Sigmoid colon (tissue), 7 donors: ENCODE measurements around the gene SPG7. TPM values are rescaled to one million over a fixed set of nuclear protein-coding genes. Genes with fewer than 3 reads are reported as not detected.

ENCODE experiments used
- DNase-seq: peaks from one replicate; pipeline ENCODE4 v3.0.0-alpha.2; 2019
- H3K27ac ChIP-seq, 4 donors: fragments of 200-600 bp; sonication (generic); one replicate each; pipeline ENCODE4 v1.5.1; 2016 to 2019; ENCODE audit warnings: mild to moderate bottlenecking in 1 of 4
- H3K27me3 ChIP-seq, 3 donors: fragments of 200-600 bp; sonication (generic); one replicate each; pipeline ENCODE4 v1.5.1; 2019; ENCODE audit warnings: mild to moderate bottlenecking in 1 of 3
- H3K36me3 ChIP-seq, 4 donors: fragments of 200-600 bp; sonication (generic); one replicate each; pipeline ENCODE4 v1.5.1; 2016 to 2019
- H3K4me1 ChIP-seq, 4 donors: fragments of 200-600 bp; sonication (generic); one replicate each; pipeline ENCODE4 v1.5.1; 2017 to 2019
- H3K4me3 ChIP-seq, 4 donors: fragments of 200-600 bp; sonication (generic); one replicate each; pipeline ENCODE4 v1.5.1; 2017 to 2019; ENCODE audit warnings: mild to moderate bottlenecking in 2 of 4, moderate library complexity in 1 of 4
- H3K9me3 ChIP-seq, 4 donors: fragments of 200-600 bp in 3 of 4; sonication (generic) in 3 of 4; one replicate each; pipeline versions ENCODE4 v1.5.1 to v1.6.1; 2013 to 2019
- CTCF ChIP-seq, 4 experiments: fragments of 450-650 bp in 3 of 4; fragments of 200-600 bp in 1 of 4; IDR thresholded peaks; one replicate each; pipeline ENCODE4 v1.5.1; 2016 to 2019; ENCODE audit warnings: antibody characterized with exemption in 4 of 4, mild to moderate bottlenecking in 3 of 4, moderate library complexity in 2 of 4
- EP300 ChIP-seq, 4 donors: sonication (generic); formaldehyde crosslinking; IDR thresholded peaks; one replicate each; pipeline ENCODE4 v1.6.1; 2017; ENCODE audit warnings: antibody characterized with exemption in 4 of 4
- POLR2A ChIP-seq, 2 donors: fragments of 450-650 bp; IDR thresholded peaks; one replicate each; pipeline ENCODE4 v1.6.1; 2016; ENCODE audit warnings: antibody characterized with exemption in 2 of 2, mild to moderate bottlenecking in 2 of 2, moderate library complexity in 2 of 2
- POLR2AphosphoS5 ChIP-seq, 4 donors: sonication (generic); formaldehyde crosslinking; IDR thresholded peaks; one replicate each; pipeline ENCODE4 v1.6.1; 2017; ENCODE audit warnings: antibody characterized with exemption in 4 of 4
- WGBS, 2 donors: extraction: QIAGEN DNeasy Blood & Tissue Kit; methylation state at CpG; one replicate each; pipeline ENCODE4 v1.1.7; 2013; 5-methylcytosine and 5-hydroxymethylcytosine counted together
- intact Hi-C: fragments of 100-400 bp; cut with DNase I; formaldehyde crosslinking; loops from one replicate; pipeline ENCODE4 v1.15.1; 2023
- polyA plus RNA-seq, 3 donors: library from polyadenylated mRNA; stranded (reverse); fragments of 200-250 nt; gene quantifications; one replicate each; pipeline ENCODE4 v1.2.3, GENCODE V29; 2013
- total RNA-seq, 4 donors: library from RNA; depleted of rRNA; stranded (reverse); fragments of >200 nt; gene quantifications; one replicate each; pipeline ENCODE4 v1.1.0, GENCODE V29; 2016
- donor health status: healthy with polysubstance abuse.
- donor health status: Bipolar disorder and iron deficiency.
- donor health status: healthy.

The SPG7 gene
- total and polyA plus RNA-seq, 7 donors, result 27.7 to 211 (median 75.3) TPM

- Histone ChIP-seq H3K4me1 (no peaks in the 10 kb centered on the region), H3K36me3 (peaks cover 13 to 78% (median 60%) of the 10 kb centered on the region in 4 donors), H3K27ac (no peak overlapping the region), H3K9me3 (no peaks in the 10 kb centered on the region), H3K4me3 (no peak overlapping the region), H3K27me3 (no peaks in the 10 kb centered on the region)
- DNase-seq, result no peak
- TF ChIP-seq EP300 (IDR thresholded peaks at IDR 0.05) (no peak), POLR2A (IDR thresholded peaks at IDR 0.05) (no peak), CTCF (IDR thresholded peaks at IDR 0.05) (no peak), POLR2AphosphoS5 (IDR thresholded peaks at IDR 0.05) (no peak)
- WGBS, 2 donors, result 23 to 82% methylated on average over 20 to 24 of the region's 24 CpGs
- intact Hi-C loops, result no loop called here
These were observed 28.2 kb downstream of the SPG7 start for GRCh38 chr16:89536371-89536770.

- Histone ChIP-seq H3K27ac (no peak overlapping the region), H3K4me1 (no peaks in the 10 kb centered on the region), H3K36me3 (peaks cover 13 to 78% (median 57%) of the 10 kb centered on the region in 4 donors), H3K27me3 (no peaks in the 10 kb centered on the region), H3K9me3 (no peaks in the 10 kb centered on the region), H3K4me3 (no peak overlapping the region)
- TF ChIP-seq POLR2A (IDR thresholded peaks at IDR 0.05), result no peak
- TF ChIP-seq POLR2AphosphoS5 (IDR thresholded peaks at IDR 0.05), result no peak
- TF ChIP-seq EP300 (IDR thresholded peaks at IDR 0.05), result no peak
- TF ChIP-seq CTCF (IDR thresholded peaks at IDR 0.05), result no peak
- intact Hi-C loops, result no loop called here
- 91% methylated on average over 36 of the region's 36 CpGs for WGBS, 2 donors
- no peak for DNase-seq
These were observed 28.8 kb downstream of the SPG7 start for GRCh38 chr16:89536886-89537548.

GRCh38 chr16:89537549-89537925 is 29.3 kb downstream of the SPG7 start:
- no peaks in the 10 kb centered on the region for H3K4me1 ChIP-seq
- no peaks in the 10 kb centered on the region for H3K27me3 ChIP-seq
- peaks cover 13 to 78% (median 54%) of the 10 kb centered on the region in 4 donors for H3K36me3 ChIP-seq
- TF ChIP-seq EP300 (IDR thresholded peaks at IDR 0.05) (no peak), CTCF (IDR thresholded peaks at IDR 0.05) (no peak), POLR2AphosphoS5 (IDR thresholded peaks at IDR 0.05) (no peak), POLR2A (IDR thresholded peaks at IDR 0.05) (no peak)
- H3K27ac ChIP-seq, result no peak overlapping the region
- intact Hi-C loops, result no loop called here
- H3K4me3 ChIP-seq, result no peak overlapping the region
- WGBS, 2 donors, result 93 to 95% methylated on average over 7 of the region's 7 CpGs
- H3K9me3 ChIP-seq, result no peaks in the 10 kb centered on the region
- no peak for DNase-seq

- no peak overlapping the region for H3K4me3 ChIP-seq
- WGBS, 2 donors, result 96% methylated on average over 12 of the region's 12 CpGs
- DNase-seq, result no peak
- no peaks in the 10 kb centered on the region for H3K9me3 ChIP-seq
- no peaks in the 10 kb centered on the region for H3K27me3 ChIP-seq
- H3K36me3 ChIP-seq, result peaks cover 13 to 71% (median 50%) of the 10 kb centered on the region in 4 donors
- no peak overlapping the region for H3K27ac ChIP-seq
- TF ChIP-seq POLR2AphosphoS5 (IDR thresholded peaks at IDR 0.05) (no peak), CTCF (IDR thresholded peaks at IDR 0.05) (no peak), POLR2A (IDR thresholded peaks at IDR 0.05) (no peak), EP300 (IDR thresholded peaks at IDR 0.05) (no peak)
- no peaks in the 10 kb centered on the region for H3K4me1 ChIP-seq
- intact Hi-C loops, result no loop called here
These were observed 30.1 kb downstream of the SPG7 start for GRCh38 chr16:89538286-89538685.

GRCh38 chr16:89540557-89540956 is 32.4 kb downstream of the SPG7 start:
- no peaks in the 10 kb centered on the region for H3K9me3 ChIP-seq
- 91 to 92% methylated on average over 13 of the region's 13 CpGs for WGBS, 2 donors
- no peak overlapping the region for H3K27ac ChIP-seq
- no peak for DNase-seq
- TF ChIP-seq CTCF (IDR thresholded peaks at IDR 0.05), result no peak
- no peak for TF ChIP-seq POLR2AphosphoS5 (IDR thresholded peaks at IDR 0.05)
- TF ChIP-seq POLR2A (IDR thresholded peaks at IDR 0.05), result no peak
- TF ChIP-seq EP300 (IDR thresholded peaks at IDR 0.05), result no peak
- H3K4me3 ChIP-seq, result no peak overlapping the region
- no peaks in the 10 kb centered on the region for H3K27me3 ChIP-seq
- peaks cover 2 to 67% (median 44%) of the 10 kb centered on the region in 4 donors for H3K36me3 ChIP-seq
- H3K4me1 ChIP-seq, result no peaks in the 10 kb centered on the region
- intact Hi-C loops, result no loop called here
